HG03378 (cell line): ENCODE data around the gene TMOD1.

ENCODE experiments used
- ATAC-seq: cut with Tn5 transposase; IDR thresholded peaks from one replicate; pipeline ENCODE4 v1.9.1; 2021; ENCODE audit warnings: mild to moderate bottlenecking, moderate library complexity; ENCODE audit not compliant: unreplicated experiment

Gene TMOD1

DNA sequence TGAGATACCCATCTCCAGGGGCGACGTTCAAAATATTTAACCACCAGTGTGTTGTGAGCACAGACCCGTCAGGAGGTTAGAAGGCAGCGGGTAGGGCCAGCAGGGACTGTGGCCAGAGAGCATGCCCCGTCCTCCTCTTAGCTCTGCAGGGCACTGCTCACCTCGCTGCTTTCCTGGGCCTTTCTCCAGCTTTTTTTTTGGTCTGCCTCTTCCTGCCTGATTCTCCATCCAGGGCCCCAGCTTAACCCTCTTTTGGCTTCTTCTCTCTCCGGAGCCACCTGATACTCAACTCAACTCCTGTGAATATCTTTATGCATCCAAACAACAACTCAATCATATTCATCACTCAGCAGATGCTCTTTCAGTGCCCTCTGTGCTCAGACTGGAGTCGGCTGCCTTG lies 44.0 kb downstream of the TMOD1 start:
- ATAC-seq: no peak

DNA sequence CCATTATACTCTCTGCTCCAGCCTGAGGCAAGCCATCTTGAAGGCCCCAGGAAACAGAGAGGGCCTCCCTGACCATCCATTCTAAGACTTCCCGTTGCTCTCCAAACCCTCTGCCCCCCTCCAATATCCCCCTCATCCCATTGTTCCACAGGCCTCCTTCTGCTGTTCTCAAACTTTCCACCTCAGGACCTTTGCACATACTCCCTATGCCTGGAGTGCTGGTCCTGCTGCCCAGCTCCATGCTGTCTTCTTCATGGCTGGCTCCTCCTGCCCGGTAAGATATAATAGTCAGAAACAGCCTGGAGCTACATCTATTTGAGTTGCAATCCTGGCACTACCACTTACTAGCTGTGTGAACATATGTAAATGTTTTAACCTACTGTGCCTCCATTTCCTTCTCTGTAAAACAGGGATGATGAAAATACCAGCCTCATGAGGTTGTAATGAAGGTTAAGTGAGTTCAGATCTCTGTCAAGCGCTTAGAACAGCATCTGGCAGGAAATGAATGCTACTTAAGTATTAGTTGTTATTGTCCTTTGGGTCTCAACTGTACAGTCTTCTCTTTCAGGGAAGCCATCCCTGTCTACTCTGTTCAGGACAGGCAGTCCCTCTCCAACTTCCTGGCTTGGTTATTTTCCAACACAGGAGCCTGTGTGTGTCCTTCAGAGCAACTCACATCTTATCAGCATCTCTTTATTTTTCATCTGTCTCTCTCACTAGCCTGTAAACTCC lies 45.8 kb downstream of the TMOD1 start:
- no peak for ATAC-seq

DNA sequence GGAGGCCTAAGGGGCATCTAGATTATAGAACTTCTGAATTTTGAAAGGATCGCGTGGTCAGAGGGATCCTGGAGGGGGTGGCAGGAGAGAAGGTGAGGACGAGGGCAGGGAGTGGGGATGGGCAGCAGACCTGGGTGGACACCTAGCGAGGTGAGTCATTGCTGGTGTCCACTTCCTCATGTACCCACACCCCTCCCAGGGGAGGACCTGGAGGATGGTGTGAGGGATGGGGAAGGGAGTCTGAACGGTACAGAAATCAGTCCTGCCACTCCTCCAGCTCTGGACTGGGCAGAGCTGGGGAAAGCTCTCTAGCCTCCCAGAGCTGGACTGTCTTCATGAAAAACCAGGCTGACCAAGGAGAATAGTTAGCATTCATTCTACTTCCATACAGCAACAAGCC lies 46.9 kb downstream of the TMOD1 start:
- ATAC-seq: no peak

DNA sequence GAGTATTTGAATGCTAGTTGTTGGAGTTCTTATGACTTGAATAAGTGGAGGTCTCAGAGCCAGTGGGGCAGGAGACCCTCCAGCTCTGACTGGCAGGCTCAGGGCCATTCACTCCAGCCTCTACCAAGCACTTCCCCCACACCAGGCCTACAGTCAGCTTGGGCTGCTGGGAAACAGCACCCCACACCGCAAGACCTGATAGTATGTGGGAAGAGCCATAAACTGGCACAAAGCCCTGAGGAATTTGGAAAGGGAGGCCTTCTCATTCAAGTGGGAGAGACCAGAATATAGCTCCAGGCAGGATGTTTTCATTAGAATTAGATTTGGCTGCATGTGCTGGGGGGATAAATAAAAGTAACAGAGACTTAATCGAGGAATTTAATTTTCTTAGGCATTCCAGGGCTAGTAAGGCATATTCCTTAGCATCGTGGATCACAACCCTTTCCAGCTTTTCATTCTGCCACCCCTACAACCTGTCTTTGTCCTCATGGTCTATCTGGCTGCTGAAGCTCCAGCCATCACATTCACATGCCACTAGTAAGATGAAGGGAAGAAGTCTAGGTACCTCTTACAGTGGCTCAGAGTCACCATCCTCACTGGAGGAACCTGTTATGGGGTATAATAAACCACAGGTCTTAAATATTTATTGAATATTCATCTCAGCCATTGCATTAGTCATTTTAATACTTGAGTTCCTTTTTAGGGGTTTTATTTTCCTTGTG lies 47.5 kb downstream of the TMOD1 start:
- ATAC-seq: no peak

DNA sequence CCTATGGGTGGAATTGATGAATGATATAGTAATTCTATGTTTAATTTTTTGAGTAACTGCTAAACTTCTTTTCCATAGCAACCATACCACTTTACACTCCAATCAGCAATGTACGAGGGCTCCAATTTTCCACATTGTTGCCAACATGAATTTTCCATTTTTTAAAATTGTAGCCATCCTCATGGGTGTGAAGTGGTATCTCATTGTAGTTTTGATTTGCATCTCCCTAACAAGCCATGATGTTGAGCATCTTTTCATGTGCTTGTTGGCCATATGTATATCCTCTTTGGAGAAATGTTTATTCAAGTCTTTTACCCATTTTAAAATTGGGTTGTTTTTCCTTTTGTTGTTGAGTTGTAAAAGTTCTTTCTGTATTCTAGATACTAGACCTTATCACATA lies 48.9 kb downstream of the TMOD1 start:
- no peak for ATAC-seq

DNA sequence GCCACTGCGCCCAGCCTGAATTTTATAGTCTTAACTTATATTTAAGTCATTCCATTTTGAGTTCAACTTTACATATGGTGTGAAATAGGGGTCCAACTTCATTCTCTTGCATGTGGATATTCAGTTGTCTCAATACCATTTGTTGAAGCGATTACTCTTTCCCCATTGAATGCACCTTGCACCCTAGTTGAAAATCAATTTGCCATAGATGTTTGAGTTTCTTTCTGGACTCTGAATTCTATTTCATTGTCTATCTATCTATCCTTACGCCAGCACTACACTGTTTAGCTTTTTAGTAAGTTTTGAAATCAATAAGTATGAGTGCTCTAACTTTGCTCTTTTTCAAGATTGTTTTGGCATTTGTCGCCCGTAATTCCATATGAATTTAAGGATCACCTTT lies 49.8 kb downstream of the TMOD1 start:
- ATAC-seq: no peak

DNA sequence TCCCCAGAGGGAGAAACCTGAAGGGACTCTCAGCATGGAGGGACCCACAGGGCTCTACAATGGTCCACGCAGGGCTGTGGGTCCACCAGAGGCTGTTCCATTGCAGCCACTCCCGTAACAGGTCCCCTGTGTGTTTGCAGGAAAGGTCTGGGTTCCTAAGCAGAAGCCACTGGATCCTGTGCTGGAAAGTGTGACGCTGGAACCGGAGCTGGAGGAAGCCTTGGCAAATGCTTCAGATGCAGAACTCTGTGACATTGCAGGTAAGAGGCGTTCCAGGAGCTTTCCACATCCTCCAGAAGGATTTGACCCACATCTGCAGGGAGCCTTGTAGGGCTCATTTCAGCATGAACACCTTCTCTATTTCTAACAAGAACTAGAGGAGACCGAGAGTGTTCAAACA lies 51.7 kb downstream of the TMOD1 start:
- no peak for ATAC-seq

DNA sequence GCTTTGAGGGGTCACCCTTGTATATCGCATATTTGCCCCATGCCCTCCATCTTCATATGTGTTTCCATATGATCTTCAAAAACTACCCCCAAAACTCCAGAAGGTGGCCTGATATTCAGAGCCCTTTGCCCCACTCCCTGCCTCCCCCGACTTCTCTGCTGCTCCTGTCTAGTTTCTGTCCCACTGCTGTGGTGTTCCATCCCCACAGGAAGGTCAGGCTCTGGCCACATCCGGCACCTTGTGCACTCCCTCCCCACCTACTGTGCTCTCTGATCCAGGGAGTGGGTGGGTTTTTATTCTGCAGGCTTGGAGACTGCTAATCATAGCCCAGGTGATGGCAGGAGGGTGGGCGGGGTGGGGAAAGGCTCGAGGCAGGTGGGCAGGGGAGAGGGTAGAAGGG lies 52.4 kb downstream of the TMOD1 start:
- no peak for ATAC-seq

DNA sequence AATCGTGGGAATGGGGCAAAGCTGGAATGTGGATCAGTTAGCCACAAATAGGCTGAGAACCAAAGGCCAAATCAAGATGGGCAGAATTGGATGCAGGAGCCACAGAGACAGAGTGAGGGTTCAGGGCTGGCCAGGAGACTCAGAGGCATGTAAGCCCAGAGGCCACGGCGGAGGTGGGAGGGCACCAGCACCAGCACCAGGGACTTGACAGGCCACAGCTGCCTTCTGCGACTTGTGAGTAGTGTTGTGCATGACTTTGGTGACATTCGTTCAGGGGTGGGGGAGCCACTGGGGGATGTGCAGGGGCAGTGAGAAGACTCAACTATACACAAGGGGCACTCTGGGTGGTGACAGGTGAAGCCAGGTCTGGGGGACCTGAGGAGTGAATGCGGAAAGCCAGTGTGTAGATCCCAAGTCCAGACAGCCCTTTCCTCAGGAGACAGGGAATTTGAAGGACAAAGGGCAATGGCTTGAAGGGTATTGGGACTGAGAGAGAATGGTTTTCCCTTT lies 53.2 kb downstream of the TMOD1 start:
- no peak for ATAC-seq

DNA sequence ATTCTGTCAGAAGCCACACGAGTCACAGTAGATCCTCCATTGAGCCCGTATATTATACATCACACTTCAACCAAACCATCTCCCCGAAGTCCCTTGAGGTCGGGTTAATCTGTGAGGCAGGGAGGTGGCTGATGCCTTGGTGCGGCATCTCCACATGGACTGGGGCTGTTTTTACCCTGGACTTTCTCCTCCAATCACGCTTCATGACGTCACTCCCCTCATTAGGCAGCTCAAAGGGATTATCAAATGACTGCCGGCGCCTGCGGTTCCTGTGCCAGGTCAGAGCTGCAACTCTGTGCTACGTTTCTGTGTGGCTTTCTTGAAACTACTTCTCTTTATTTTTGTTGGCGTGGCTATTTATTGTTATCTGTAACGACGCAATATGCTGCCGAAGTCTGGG lies 53.7 kb downstream of the TMOD1 start:
- no peak for ATAC-seq

DNA sequence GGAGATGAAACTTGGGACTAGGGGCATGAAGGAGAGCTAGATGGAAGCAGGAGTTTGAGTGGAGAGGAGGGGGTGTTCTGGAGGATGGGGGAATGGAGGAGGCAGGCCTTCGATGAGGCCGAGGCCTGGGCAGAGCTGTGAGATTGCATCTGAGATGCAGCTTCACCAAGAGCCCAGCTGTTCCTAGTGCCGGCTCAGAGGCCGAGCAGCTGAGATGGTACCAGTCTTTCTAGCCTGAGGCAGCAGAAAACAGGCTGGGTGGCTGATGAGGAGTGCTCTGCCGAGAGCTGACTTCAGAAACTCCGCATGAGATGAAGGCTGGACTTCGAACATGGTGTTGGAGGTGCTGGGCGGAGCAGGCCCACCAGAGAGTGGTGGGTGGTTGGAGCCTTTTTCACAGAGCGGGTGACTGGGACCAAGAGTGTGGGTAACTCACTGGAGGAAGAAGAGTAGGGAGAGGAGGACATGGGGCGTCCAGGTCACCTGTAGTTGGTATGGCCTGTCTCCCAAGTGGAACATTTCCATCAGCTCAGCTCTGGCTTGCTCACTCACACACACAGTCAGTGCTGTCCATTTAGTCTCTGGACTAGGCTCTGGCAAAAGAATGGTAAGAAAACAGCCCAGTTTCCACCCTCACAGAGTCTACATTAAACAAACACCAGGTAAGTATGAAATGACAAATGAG lies 54.7 kb downstream of the TMOD1 start:
- ATAC-seq: no peak

DNA sequence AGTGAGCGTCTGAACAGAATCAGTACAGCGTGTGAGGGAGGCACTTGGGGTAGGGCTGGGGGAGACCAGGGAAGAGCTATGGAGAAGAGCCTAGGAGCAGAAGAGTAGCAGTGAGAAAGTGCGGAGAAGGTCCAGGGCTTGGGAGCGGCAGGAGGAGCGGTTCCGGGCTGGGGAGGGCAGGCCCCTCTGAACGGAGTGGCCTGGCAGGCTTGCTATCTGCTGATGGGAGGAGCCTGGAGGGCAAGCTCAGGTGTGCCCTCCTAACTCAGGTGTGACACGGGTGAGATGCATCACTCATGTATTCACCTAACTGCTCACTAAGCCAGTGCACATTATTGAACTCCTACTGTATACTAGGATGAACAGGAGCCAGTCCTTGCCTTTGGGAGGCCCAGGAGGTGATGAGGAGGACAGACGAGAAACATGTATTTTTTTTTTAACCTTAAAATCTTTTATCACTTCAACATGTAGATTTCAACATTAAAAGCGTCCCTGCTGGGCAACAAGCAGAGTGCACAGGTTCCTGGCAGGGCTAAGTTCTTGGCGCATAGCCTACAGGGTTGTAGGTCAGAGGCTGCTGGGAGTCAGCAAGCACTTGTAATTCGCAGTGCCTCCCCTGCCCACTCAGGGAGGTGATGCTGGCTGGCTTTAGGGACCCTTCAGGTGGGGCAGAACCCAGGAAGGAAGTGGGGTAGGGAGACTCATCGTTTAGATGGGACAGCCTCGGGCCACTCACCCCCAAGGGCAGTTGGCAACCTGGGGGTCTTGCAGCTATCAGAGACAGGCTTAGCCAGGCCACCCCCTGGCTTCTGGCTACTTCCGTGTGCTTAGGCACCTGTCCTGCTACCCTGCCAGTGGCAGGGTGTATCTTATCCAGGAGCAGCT lies 55.5 kb downstream of the TMOD1 start:
- ATAC-seq: no peak

DNA sequence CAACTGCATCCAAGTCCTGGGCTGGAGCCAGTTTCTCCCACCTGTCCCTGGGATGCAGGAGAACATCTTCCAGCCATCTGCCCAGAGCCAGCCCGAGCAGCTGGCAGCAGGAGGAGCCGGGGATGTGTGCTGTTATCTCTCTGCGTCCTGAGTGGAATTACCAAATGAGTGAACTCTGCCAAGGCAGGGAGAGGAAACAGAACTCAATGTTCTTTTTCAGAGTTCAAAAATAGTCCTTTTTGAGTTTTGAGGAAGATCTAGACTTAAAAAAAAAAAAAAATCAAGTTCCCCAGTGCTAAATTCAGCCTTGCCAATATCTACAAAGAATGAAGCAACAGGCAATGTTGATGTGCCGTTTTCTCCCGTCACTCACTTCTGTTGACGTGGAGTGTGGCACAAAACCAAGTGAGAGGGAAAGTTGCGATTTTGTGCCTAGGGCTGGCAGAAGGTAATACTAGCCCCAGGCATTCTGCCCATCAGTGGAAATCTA lies 56.2 kb downstream of the TMOD1 start:
- no peak for ATAC-seq

DNA sequence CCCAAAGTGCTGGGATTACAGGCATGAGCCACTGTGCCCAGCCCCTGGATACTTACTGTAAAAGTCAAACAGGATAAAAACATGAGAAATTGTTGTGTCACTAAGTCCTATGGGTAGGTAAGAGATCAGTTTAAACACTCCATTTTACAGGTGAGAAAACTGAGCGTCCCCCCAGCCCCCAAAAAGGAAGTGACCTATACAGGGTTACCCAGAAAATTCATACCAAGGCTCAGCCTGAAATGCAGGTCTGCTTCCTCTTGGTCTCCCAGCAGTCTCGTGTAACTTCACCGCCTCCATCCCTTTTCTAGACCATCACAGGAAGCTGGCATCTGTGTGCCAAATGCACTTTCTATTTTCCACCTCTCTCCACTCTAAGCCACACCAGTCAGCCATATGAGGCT lies 57.2 kb downstream of the TMOD1 start:
- ATAC-seq: peak; percentile 21

DNA sequence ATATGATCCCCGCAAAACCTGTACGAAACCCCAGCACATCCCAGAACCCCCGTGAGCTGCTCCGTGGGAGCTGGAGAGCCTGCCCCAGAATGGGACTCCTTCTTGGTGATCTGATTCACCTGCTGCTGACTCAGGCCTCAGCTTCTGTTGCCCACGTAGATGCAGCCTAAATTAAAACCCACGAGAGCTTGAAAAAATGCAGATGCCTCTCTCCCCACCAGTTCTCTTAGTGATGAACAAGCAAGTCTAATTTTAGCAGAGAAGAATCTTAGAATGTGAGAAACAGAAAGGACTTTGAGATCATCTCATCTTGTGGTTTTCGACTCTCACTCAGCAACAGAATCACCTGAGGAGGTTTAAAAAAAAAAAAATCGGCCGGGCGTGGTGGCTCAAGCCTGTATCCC lies 57.6 kb downstream of the TMOD1 start:
- peak; percentile 77 for ATAC-seq

DNA sequence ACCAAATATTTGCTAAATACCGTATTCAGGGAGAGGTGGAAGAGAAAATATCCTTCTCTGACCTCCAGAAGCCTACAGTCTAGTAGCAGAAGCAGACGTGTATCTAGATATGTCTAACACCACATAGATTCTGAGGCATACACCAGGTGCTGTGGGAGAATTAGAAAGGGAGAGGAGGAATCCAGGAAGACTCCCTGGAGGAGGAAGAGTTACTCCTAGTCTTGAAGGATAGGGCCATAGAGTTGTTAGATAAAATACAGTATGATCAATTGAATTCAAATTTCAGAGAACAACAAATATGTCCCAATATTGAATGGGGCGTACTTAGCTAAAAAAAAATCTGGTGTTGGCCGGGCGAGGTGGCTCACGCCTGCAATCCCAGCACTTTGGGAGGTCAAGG lies 58.7 kb downstream of the TMOD1 start:
- no peak for ATAC-seq

DNA sequence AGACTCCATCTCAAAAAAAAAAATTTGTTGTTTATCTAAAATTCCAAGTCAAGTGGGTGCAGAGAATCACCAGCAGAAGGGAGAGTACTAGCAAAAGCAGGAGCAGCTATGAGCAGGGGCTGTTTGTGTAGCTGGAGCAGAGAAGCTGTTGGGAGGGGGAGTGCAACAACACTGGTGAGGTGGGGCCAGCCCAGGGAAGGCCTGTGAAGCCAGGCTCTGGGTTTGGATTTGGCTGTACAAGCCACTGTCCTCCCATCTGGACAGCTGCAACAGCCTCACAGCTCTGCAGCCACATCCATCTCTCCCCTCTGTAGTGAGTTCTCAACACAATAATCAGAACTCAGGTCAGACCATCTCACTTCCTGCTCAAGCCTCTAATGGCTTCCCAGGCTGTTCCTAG lies 59.4 kb downstream of the TMOD1 start:
- no peak for ATAC-seq

DNA sequence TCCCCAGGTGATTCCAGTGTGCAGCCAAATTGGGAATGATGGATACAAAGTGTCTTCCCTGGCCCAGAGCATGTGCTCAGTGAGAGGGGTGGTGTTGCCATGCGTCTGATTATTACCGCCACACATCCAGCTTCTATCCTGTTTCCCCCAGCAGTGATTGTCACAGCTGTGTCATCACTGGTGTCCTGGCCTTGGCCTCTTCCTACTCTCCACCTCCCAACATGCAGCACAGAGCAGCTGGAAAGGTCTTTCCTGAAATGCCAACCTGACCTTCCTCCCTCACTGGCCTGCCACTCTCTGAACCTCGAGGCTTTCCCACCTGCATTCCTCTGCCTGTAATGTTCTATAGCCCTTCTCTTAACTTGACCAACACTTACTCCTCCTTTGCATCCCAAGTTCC lies 60.0 kb downstream of the TMOD1 start:
- no peak for ATAC-seq

DNA sequence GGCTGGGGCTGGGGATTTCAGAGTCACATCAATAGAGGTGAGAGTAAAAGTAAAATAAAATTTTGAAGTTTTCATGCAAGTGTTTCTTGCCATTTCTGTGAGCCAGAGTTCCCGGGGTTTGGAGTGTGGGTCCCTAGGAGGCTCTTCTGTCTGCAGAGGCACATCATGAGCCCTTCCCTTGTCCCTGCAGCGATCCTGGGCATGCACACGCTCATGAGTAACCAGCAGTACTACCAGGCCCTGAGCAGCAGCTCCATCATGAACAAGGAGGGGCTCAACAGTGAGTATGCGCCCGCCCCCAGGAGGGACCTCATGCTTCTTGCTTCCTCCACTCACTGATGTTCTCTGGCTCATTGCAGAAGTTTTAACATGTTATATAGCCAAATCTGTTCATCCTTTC lies 61.1 kb downstream of the TMOD1 start:
- ATAC-seq: no peak

DNA sequence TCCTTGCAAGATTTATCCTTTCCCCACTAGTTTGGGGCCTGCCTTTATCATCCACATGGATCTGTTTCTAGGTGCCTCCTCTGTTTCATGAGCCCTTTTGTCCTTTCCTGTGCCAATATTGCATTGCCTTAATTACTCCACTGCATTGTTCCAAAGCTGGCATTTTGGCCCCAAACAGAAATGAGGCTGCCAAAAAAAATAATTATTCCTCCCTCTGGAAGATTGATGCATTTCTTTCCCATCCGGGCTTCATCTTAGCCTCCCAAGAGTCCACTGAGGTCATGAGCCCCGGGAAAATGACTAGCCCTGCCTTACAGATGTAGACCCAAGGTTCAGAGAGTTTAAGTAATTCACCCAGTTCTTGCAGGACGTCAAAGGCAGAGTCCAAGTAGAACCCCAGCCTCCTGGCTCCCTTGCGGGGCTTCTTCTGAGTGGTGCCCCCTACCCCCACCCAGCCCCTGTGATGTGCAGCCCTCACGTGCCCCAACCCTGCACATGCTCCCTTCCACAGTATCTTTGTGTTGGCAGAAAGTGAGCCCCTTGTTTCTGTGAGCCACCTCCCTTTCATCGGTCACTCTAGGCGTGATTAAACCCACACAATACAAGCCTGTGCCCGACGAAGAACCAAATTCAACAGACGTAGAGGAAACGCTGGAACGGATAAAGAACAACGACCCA lies 62.1 kb downstream of the TMOD1 start:
- no peak for ATAC-seq
